OCI-LY3 (cell line): ENCODE results near the gene SLC5A6.

Source experiments
- CTCF ChIP-seq: fragments of 200-600, 300-600 bp; sonication (generic); IDR thresholded peaks from 2 replicates; pipeline ENCODE4 v1.5.1; 2014; ENCODE audit warnings: antibody characterized with exemption, low read length, low read depth
- EZH2phosphoT487 ChIP-seq: fragments of 200-600 bp; shearing (Covaris generic); IDR thresholded peaks from 2 replicates; pipeline ENCODE4 v1.6.1; 2018; ENCODE audit warnings: antibody characterized with exemption, mixed run types, low read depth

- TF ChIP-seq EZH2phosphoT487 (no peak), CTCF (no peak)
These were observed 19.9 kb upstream of the SLC5A6 start for GRCh38 chr2:27231921-27232320.
